ENCODE data around the gene GNA12. TPM values are rescaled to one million over a fixed set of nuclear protein-coding genes. Genes with fewer than 3 reads are reported as not detected.
"Not testable (repeated sequence)": the region's sequence is repeated elsewhere in the genome, so short reads cannot be mapped to it uniquely, and the experiment has no call there.

GNA12 gene
- total RNA-seq, 2 experiments from 2014 or later, result 19.1 to 21.4 TPM

DNA sequence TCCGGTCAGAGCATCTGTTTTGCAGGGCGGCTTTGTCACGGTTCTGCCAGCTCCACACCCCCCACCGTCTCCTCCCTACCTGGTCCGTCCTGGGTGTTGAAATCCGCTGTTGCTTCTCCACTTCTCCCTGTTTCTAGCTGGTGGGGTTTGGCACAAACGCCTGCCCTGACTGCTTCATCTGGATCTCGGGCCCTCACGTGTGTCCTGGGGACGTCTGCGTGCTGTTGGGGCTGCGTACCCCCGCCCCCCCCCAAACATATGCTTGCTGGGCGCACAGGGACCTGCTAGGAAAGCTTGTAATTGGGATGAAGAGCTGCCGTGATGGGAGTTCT, 144.9 kb downstream of the GNA12 start:
- ChIA-PET CTCF (interaction anchor here (0.5 to 5.5 kb wide), 7 partner anchors 10 to 230 kb away, joined by 3 to 45 read pairs (median 4); no protein-coding TSS in a partner anchor), POLR2A (interaction anchor here (0.5 to 0.6 kb wide), 4 partner anchors 156 to 1506 kb away, joined by 3 to 11 read pairs (median 6); no protein-coding TSS in a partner anchor)

DNA sequence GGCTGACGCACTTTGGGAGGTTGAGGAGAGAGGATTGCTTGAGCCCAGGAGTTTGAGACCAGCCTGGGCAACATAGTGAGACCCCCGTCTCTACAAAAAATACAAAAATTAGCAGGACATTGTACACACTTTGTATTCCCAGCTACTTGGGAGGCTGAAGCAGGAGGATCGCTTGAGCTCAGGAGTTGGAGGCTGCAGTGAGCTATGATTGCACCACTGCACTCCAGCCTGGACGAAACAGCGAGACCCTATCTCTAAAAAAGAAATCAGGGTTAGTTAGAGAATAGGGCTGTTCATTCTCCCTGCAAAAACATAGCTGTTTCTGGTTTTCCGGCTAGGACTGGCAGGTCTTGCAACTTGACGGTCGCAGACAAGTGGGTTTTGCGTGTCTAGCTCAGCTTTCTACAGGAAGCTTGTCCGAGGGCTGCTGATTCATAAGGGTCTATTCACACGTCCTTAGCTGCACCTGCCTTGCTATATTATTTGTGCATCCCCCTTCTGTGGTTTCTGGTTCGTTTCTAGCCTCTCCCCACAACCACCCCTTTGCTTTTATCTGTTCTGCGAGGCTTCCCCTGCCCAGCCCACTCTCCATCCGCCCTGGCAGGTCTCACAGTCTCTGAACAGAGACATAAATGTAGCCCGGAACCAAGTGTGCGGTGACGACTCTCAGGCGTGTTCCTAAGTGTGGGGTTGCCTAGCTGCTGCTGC, 145.4 kb downstream of the GNA12 start:
- POLR2A ChIA-PET, result interaction anchor here (0.5 to 0.6 kb wide), 5 partner anchors 68 to 1506 kb away, joined by 3 to 11 read pairs (median 4); no protein-coding TSS in a partner anchor
- CTCF ChIA-PET, result interaction anchor here (0.5 to 5.5 kb wide), 6 partner anchors 11 to 230 kb away, joined by 3 to 45 read pairs (median 4); no protein-coding TSS in a partner anchor

DNA sequence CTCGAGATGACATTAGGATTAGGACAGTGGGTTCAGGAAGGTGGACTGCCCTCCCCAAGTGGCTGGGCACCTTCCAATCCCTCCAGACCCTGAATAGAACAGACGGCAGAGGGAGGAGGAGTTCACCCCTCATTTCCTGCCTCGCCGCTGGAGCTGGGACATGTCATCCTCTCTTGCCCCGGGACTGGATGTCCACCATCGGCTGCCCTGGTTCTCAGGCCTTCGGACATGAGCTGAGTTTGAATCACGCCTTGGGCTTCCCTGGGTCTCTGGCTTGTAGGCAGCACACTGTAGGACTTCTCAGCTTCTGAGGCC, 150.0 kb downstream of the GNA12 start:
- CTCF ChIA-PET, result interaction anchor here (0.9 kb wide), 1 partner anchor 23 kb away, joined by 3 read pairs; no protein-coding TSS in a partner anchor
- POLR2A ChIA-PET, result not testable (repeated sequence)

DNA sequence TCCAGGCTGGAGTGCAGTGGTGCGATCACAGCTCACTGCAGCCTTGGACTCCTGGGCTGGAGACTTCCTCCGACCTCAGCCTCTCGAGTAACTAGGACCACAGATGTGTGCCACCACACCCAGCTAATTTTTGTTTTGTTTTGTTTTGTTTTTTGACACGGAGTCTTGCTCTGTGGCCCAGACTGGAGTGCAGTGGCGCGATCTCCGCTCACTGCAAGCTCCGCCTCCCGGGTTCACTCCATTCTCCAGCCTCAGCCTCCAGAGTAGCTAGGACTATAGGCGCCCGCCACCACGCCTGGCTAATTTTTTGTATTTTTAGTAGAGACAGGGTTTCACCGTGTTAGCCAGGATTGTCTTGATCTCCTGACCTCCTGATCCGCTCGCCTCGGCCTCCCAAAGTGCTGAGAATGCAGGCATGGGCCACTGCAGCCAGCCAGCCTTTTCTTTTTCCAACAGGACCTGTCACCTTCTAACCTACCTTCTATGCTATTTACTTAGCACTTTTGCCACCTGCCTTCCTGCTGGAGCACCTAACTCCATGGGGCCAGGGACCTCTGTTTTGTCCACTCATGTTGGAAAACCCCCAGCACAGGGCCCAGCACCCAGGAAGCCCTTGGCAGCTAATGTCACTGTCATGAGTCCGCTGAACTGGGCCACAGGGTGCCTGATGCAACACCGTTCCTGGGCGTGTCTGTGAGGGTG, 150.5 kb downstream of the GNA12 start:
- POLR2A ChIA-PET, result not testable (repeated sequence)
- CTCF ChIA-PET, result interaction anchor here (0.9 to 1.6 kb wide), 2 partner anchors 16 to 23 kb away, joined by 3 to 5 read pairs; no protein-coding TSS in a partner anchor

DNA sequence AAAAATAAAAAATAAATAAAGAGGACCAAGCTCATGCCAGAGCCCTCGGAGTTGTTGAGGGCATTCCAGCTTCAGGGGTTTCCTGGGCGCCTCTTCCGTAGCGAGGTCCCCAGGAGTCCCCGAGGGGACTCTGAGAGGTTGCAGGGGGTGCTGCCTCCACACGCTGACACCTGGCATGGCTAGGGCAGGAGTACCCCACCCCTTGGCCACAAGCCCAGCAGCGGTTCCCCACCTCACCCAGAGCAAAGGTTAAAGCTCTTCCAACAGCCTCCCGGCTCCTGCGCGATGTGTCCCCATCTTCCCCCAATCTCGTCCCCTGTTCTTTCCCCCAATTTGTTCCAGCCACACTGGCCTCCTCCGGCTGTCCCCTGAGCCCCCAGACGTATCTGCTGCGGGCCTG, 151.6 kb downstream of the GNA12 start:
- CTCF ChIA-PET, result interaction anchor here (1.6 kb wide), 1 partner anchor 17 kb away, joined by 5 read pairs; no protein-coding TSS in a partner anchor
- POLR2A ChIA-PET, result no interaction called here

DNA sequence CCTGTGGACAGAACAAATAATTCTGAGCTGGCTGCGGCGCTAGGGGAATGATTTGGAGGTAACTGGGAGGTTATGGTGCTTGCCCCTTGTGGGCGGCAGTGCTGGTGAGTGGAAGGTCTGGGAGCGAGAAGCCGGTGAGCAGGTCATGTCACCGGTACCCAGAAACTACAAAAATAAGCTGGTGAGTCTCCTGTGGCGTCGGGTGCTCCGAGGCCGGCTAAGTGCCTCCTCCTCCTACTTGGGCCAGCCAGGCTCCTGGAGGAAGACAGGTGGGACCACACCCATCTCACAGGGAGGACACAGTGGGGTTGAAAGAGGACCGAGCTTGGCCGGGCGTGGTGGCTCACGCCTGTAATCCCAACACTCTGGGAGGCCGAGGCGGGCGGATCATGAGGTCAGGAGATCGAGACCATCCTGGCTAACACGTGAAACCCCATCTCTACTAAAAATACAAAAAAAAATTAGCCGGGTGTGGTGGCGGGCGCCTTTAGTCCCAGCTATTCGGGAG, 152.1 kb downstream of the GNA12 start:
- POLR2A ChIA-PET, result not testable (repeated sequence)
- CTCF ChIA-PET, result interaction anchor here (1.6 kb wide), 1 partner anchor 18 kb away, joined by 5 read pairs; no protein-coding TSS in a partner anchor

DNA sequence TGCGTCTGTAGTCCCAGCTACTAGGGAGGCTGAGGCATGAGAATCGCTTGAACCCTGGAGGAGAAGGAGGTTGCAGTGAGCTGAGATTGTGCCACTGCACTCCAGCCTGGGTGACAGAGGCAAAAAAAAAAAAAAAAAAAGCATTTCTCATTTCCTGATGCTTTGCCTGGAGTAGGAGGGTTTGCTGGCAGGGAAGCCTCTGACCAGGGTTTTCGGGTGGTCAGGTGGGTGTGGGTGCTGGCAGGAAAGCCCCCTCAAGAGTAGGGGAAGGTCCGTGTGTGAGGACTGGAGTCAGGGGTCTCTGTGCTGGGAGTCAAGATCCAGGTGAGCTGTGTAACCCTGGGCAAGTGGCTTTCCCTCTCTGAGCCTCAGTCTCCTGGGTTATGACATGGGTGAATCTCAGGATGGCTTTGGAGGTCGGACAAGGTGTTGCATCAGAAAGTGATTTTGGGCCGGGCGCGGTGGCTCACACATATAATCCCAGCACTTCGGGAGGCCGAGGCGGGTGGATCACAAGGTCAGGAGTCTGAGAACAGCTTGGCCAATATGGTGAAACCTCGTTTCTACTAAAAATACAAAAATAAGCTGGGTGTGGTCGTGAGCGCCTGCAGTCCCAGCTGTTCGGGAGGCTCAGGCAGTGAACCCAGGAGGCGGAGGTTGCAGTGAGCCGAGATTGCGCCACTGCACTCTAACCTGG, 152.9 kb downstream of the GNA12 start:
- ChIA-PET CTCF (interaction anchor here (0.7 to 2.0 kb wide), 2 partner anchors 21 to 264 kb away, joined by 4 to 6 read pairs; no protein-coding TSS in a partner anchor), POLR2A (no interaction called here)

DNA sequence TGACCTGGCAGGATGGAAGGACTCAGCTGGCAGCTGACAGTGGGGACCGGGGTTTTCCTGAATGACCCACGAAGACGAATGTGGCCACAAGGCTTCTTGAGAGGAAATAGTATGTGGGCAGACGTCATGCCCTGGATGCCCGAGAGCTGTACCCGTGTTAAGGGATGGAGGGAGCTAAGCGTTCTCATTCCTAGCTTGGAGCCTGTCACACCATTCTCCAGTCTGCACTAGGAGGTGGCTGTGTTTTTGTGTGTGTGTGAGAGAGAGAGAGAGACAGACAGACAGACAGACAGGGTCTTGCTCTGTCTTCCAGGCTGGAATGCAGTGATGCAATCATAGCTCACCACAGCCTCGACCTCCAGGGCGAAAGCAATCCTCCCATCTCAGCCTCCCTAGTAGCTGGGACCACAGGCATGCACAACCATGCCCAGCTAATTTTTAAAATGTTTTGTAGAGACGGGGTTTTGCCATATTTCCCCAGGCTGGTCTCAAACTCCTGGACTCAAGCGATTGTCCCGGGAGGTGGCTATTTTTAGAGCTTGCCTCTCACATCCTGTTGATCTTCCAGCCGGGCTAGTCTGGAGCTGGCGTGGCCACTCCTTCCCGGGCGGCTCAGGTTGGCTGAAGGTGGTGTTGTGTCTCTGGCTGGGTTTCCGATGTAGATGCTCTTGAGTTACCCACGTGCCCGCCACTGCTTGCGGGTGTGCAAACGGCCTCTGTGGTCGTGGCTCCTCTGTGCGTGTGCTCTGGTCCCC, 154.0 kb downstream of the GNA12 start:
- CTCF ChIA-PET, result interaction anchor here (1.0 to 2.0 kb wide), 3 partner anchors 19 to 30 kb away, joined by 3 to 7 read pairs (median 6); no protein-coding TSS in a partner anchor
- POLR2A ChIA-PET, result interaction anchor here (0.5 kb wide), 1 partner anchor 340 kb away, joined by 3 read pairs; no protein-coding TSS in a partner anchor

DNA sequence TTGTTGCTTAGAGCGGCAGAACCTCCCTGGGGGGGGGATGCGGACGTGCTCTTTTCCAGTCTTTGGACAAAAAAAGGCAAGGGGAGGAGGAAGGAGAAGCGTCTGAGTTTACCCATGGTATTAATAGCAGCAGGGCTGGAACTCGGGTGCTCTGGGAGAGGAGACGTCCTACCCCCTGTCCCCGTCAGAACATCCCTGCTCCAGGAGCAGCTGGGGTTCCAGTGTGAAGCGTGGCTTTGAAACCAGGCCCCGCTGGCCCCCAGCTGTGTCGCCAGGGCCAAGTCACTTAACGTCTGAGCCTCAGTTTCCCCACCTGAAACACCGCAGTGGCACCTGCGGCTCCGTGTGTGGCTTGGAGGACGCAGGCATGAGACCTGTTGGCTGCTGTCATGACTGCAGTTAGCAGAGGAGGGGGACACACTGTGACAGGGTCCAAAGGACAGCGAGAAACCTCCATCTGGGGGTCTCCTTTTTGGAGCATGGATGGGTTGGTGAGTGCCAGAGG, 154.7 kb downstream of the GNA12 start:
- POLR2A ChIA-PET, result interaction anchor here (0.5 kb wide), 1 partner anchor 341 kb away, joined by 3 read pairs; no protein-coding TSS in a partner anchor
- CTCF ChIA-PET, result interaction anchor here (1.0 to 1.1 kb wide), 2 partner anchors 9 to 20 kb away, joined by 3 to 7 read pairs; no protein-coding TSS in a partner anchor

DNA sequence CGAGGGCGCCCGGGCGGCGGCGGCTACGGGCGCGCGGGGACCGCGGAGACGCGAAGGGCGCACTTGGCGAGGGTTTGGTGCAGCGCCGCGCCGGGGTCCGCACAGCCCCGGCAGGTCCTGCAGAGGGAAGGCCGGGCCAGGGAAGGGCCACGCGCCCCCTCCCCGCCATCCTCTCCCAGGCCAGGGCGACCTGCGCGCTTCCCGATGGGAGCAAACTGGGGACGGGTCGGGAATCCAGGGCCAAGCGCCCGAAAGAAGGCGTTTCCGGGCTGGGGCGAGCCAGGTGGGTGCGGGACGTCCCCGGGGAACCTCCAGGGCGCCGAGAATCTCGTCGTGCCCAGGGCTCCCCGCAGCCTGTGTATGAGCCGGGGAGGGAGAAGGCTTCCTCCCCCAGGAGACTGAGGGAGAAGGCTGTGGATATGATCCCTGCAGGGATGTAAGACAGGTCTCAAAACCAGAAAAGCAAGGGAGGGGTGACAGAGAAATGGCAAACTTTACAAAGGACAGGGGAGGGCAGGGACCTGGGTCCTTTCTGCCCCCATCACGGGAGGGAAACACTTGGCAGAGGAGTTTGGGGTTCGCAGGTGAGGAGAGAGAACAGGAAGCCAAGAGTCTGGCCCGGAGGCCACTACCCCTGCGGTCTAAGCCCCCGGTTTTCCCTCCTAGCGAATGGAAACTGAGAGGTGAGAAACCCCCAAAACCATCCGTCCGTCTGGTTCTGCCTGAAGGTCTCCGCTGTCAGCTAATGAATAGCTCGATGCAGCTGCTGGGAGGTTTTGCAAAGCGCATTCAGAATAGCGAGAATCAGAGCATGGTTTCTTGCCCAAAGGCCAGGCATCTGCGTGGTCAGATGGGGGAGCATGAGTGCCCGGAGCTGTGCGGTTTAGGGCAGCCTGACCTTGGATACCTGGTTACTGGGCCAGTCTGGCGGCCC, 155.4 kb downstream of the GNA12 start:
- ChIA-PET CTCF (interaction anchor here (1.0 kb wide), 1 partner anchor 8 kb away, joined by 3 read pairs; no protein-coding TSS in a partner anchor), POLR2A (no interaction called here)

DNA sequence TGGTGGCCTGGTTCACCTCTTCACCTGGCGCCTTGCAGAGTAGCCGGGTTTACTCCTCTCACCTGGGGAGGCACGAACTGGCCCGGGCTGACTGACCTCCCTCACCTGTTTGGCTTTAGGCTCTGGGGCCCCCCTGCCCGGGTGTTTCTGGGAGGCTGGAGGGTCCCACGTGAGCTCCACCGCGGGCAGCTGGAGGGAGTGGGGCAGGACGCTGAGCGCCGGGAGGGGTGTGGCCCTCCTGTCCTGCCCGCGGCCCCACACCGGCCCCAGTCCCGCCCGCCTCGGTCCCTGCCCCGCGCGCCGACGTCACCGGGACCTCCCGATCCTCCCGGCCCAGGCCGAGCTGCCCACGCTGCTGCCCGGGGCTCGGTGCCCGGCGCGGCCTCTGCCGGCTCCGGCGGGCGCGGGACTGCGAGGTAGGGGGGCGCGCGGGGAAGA, 156.2 kb downstream of the GNA12 start, which contains the start of gene AMZ1:
Gene AMZ1, plus strand, starts transcription at position 322 of the 438 bp plus-strand sequence. CDS start 12,250 bp downstream, outside the sequence.
- ChIA-PET CTCF (no interaction called here), POLR2A (no interaction called here)

DNA sequence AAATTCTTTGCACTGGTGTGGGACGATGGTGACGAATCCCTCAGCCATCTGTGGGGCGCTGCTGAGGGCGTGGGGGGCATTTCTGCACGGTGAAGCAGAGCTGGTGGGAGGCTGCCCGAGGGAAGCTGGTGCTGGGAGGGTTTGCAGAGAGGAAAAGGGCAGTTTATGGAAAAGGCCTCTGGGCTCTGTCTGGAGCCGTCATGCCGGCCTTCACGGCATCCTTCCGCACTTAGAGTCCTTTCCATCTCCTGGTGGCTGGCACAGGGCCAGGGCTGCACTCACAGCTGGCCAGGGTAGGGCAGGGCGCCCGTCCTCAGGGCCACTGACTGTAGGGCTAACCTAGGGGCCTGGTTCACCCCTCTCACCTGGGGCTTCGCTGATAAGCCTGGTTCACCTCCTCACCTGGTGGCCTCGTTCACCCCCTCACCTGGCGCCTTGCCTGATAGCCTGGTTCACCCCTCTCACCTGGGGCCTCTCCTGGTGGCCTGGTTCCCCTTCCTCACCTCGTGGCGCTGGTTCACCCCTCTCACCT, 156.7 kb downstream of the GNA12 start:
- ChIA-PET CTCF (interaction anchor here (1.5 kb wide), 1 partner anchor 219 kb away, joined by 4 read pairs; no protein-coding TSS in a partner anchor), POLR2A (no interaction called here)

DNA sequence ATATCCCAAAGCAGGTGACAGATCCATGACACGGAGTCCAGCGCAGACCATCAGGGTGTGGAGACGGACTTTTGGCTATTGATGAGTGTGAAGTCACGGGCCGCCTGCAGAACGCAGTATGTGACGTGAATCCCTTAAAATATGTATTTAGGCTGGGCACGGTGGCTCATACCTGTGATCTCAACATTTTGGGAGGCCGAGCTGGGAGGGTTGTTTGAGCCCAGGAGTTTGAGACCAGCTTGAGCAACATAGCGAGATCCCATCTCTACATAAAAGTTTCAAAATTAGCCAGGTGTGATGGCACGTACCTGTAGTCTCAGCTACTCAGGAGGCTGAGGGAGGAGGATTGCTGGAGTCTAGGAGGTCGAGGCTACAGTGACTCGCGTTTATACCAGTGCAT, 158.0 kb downstream of the GNA12 start:
- POLR2A ChIA-PET, result interaction anchor here (0.7 kb wide), 1 partner anchor 1177 kb away, joined by 7 read pairs; no protein-coding TSS in a partner anchor

DNA sequence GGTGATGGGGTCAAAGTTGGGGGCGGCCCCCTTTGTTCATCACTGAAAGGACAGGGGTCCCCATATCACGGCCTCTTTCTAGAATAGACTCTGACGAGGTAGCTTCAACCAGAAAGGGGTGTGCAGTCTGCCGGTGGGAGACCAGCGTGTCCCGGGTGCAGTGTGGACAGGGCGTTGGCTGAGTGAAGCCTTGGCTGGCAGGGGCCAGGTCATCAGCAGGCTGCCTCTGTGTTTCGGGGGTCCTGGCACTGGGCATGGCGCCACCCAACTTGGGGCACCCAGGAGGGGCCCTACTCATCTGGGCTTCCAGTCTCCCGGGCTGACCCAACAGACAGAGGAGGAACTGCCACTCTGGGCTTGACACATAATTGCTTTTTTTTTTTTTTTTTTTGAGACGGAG, 159.6 kb downstream of the GNA12 start:
- ChIA-PET POLR2A (no interaction called here), CTCF (interaction anchor here (0.7 to 1.9 kb wide), 4 partner anchors 14 to 233 kb away, joined by 3 to 7 read pairs (median 4); no protein-coding TSS in a partner anchor)

More for the DNA sequence above, 158.0 kb downstream of the GNA12 start:
- CTCF ChIA-PET, result interaction anchor here (1.5 to 1.9 kb wide), 3 partner anchors 24 to 235 kb away, joined by 4 to 7 read pairs (median 4); no protein-coding TSS in a partner anchor

DNA sequence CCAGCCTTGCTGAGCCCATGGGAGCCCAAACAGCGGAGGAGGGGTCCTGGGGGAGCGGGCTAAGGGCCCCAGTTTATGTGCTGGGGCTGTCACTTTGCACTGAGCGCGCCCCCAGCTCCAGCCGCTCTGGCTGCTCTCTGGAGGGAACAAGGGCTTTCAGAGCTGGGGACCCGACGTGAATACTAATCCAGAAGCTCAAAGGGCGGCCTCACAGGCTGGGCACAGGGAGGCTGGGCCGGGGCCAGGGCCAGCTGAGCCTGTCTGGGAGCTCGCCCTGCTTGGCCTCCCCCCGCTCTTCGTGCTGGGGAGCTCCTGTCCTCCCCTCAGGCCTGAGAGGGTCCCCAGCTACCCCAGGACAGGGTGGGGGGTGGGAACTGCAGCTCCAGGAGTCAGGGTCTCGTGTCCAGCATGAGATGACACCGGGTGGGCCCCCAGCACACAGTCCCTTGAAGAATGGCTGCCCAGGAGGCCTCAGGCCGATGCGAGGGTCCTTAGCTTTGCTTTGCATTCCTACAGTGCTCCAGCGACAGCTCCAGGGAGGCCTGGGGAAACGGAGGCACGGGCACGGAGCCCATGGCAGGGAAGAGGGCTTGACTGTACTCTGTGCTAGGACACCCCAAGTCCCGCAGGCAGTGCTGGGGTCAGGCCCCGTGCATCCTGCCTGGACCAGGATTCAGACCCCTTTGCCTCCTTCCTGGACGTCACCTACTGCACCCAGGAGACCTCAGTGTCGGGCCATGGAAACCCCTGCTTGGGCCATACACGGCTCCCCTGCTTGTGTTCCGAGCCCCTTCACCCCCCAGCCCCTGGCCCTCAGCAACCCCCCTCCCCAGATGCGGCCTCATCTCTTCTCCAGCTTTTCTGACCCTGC, 161.9 kb downstream of the GNA12 start:
- CTCF ChIA-PET, result interaction anchor here (0.6 to 2.1 kb wide), 4 partner anchors 12 to 231 kb away, joined by 3 to 16 read pairs (median 8); no protein-coding TSS in a partner anchor
- POLR2A ChIA-PET, result no interaction called here
